Left ventricle myocardium inferior (tissue), 1 donor: ENCODE results near the gene FILIP1L. TPM values are rescaled to one million over a fixed set of nuclear protein-coding genes. Genes with fewer than 3 reads are reported as not detected.

Experiments used
- DNase-seq: peaks from one replicate; pipeline ENCODE4 v3.0.0-alpha.2; 2020
- H3K27ac ChIP-seq: fragments of 200-600 bp; replicated peaks from 2 replicates; pipeline ENCODE4 v1.8.0; 2021
- H3K27me3 ChIP-seq: fragments of 200-600 bp; 2 replicates; pipeline ENCODE4 v1.8.0; 2021; ENCODE audit warnings: low read depth
- H3K36me3 ChIP-seq: fragments of 200-600 bp; 2 replicates; pipeline ENCODE4 v1.8.0; 2021
- H3K4me1 ChIP-seq: fragments of 200-600 bp; 2 replicates; pipeline ENCODE4 v1.8.0; 2021
- H3K4me3 ChIP-seq: fragments of 200-600 bp; 2 replicates; pipeline ENCODE4 v1.8.0; 2021; ENCODE audit warnings: mild to moderate bottlenecking, moderate library complexity
- H3K9me3 ChIP-seq: fragments of 200-600 bp; replicated peaks from 2 replicates; pipeline ENCODE4 v1.8.0; 2021
- intact Hi-C: fragments of 100-400 bp; cut with micrococcal nuclease; formaldehyde crosslinking; loops from one replicate; pipeline ENCODE4 v1.11.0; 2022
- total RNA-seq: library from RNA; stranded (reverse); fragmentation: NEBNext Ultra II Directional; extraction: Animal tissue kit (Norgen Biotek cat#: 25700); gene quantifications from one replicate; pipeline ENCODE4 v1.2.1, GENCODE V29; 2021
- TF ChIP-seq, protein P1 (sequence below): fragments of 200-600 bp; IDR thresholded peaks from 2 replicates; pipeline ENCODE4 v1.8.0; 2021; ENCODE audit warnings: antibody characterized with exemption, mild to moderate bottlenecking, borderline replicate concordance
- donor health status: DM: no; HTN: yes; CAD: no; lungs with severe emphysema.

FILIP1L gene
- total RNA-seq, 1 donor from 2014 or later: 84.9 TPM

DNA sequence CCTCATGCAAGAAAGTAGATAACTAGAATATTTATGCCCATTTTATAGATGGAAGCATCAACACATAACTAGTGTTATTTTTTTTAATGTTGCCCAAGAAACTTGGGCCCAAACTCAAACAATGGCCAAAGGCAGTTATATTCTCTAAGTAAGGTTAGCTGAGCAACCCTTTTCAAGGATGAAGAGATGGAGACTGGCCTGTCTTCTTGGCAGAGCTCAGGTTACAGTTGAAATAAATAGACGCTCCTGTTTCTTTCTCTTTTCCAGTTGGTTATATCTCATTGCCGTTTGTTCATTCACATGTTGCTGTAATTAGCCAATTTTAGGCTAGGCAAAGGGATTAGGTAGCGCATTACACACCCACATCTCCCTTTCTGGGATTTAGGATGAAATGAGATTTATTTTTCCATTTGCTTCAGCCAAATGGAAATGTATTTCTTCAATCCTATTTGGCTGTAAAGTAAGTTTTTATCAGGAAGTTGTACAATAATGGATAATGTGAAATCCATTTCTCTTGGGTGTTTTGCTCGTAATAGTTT is 203.5 kb downstream of the FILIP1L start:
- H3K36me3 ChIP-seq: no peaks in the 10 kb centered on the region
- no peaks in the 10 kb centered on the region for H3K9me3 ChIP-seq
- intact Hi-C loops: no loop called here
- no peak for DNase-seq
- H3K4me1 ChIP-seq: peaks cover 5% of the 10 kb centered on the region
- H3K27ac ChIP-seq: no peak overlapping the region
- no peaks in the 10 kb centered on the region for H3K27me3 ChIP-seq
- H3K4me3 ChIP-seq: no peak overlapping the region
- TF ChIP-seq, protein P1, sequence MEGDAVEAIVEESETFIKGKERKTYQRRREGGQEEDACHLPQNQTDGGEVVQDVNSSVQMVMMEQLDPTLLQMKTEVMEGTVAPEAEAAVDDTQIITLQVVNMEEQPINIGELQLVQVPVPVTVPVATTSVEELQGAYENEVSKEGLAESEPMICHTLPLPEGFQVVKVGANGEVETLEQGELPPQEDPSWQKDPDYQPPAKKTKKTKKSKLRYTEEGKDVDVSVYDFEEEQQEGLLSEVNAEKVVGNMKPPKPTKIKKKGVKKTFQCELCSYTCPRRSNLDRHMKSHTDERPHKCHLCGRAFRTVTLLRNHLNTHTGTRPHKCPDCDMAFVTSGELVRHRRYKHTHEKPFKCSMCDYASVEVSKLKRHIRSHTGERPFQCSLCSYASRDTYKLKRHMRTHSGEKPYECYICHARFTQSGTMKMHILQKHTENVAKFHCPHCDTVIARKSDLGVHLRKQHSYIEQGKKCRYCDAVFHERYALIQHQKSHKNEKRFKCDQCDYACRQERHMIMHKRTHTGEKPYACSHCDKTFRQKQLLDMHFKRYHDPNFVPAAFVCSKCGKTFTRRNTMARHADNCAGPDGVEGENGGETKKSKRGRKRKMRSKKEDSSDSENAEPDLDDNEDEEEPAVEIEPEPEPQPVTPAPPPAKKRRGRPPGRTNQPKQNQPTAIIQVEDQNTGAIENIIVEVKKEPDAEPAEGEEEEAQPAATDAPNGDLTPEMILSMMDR: no peak

DNA sequence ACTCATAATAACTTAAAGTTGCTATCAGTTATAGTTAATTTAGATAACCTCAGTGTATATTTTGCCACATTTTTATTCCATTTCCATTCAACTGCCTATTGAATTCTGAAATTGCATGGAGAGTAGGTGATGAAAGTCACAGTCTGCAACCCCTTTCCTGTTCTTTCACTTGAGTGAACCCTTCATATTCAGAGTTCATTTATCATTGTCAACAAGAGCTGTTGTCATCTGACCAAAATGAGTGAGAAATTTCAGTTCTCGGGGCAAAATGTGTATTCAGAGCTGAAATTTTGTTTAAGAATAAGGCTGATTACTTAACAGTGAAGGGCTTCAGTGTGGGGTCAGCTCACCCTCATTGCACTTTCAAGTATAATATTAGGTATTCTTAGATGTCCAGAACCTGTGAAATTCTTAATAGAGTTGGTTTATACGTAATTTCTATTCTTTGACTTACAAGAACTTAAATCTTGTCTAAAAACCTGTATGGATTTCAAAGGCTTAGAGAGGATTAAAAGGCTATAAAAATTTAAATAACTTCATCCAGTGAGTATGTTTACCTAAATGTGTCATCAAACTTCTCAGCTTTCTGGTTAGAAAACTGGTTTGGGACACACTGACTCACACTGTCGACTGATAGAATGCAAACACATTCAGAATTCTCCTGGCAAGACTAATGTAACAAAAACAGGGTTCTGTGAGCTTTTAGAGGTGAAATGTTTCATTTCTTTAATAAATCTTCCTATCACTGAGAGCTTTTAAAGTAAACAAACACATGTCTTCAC is 204.4 kb downstream of the FILIP1L start:
- H3K36me3 ChIP-seq: no peaks in the 10 kb centered on the region
- DNase-seq: no peak
- H3K4me3 ChIP-seq: no peak overlapping the region
- H3K4me1 ChIP-seq: peaks cover 5% of the 10 kb centered on the region
- no peak overlapping the region for H3K27ac ChIP-seq
- TF ChIP-seq, protein P1: no peak
- no peaks in the 10 kb centered on the region for H3K9me3 ChIP-seq
- H3K27me3 ChIP-seq: no peaks in the 10 kb centered on the region
- intact Hi-C loops: no loop called here

DNA sequence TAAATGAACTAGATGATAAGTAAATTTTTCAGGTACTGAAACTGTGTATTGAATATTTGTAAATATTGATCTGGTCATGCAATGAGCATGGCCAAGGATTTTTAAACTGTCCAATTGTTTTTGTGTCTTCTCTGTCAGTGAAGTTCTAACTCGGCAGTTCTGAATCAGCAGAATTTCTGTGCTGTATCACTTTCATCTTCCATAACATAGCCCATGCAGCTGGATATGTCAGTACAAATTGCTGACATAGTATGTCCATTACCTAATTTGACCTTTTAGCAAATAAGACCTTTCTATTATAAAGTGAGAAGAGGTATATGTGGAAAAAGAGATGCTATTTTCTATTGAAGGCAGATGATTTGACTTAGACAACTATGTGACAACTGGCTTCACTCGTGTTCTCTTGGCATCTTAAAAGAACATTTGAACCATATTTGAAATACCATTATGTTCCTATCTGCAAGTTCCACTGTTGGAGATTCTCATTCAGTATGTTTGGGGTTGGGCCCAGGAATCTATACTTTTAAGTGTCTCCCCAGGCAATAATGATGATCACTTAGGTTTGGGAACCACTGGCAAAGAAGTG is 206.2 kb downstream of the FILIP1L start:
- no peaks in the 10 kb centered on the region for H3K36me3 ChIP-seq
- H3K27ac ChIP-seq: no peak overlapping the region
- H3K4me1 ChIP-seq: peaks cover 9% of the 10 kb centered on the region
- no peak for DNase-seq
- intact Hi-C loops: no loop called here
- TF ChIP-seq, protein P1: no peak
- H3K27me3 ChIP-seq: no peaks in the 10 kb centered on the region
- no peaks in the 10 kb centered on the region for H3K9me3 ChIP-seq
- no peak overlapping the region for H3K4me3 ChIP-seq

DNA sequence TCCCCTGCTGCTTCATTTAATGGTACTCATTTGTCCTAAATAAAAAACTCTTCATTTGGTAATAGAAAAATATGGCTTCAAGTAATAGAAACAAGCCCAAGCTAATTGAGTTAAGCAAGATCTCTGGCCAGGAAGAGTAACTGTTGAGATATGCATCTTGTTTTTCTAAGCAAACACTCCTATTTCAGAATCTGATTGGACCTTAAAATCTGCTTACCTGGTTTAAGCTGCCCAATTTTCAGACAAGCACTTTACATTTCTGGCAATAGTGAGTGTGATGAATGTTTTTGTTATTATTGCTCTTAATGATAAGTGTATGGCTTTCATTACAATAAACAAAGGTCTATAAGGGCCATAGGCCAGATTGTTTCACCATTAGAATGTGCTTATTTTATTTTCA is 210.4 kb downstream of the FILIP1L start:
- H3K9me3 ChIP-seq: no peaks in the 10 kb centered on the region
- H3K4me1 ChIP-seq: peaks cover 29% of the 10 kb centered on the region
- no peaks in the 10 kb centered on the region for H3K36me3 ChIP-seq
- no peak overlapping the region for H3K4me3 ChIP-seq
- DNase-seq: no peak
- H3K27me3 ChIP-seq: no peaks in the 10 kb centered on the region
- intact Hi-C loops: no loop called here
- TF ChIP-seq, protein P1: no peak
- H3K27ac ChIP-seq: no peak overlapping the region

DNA sequence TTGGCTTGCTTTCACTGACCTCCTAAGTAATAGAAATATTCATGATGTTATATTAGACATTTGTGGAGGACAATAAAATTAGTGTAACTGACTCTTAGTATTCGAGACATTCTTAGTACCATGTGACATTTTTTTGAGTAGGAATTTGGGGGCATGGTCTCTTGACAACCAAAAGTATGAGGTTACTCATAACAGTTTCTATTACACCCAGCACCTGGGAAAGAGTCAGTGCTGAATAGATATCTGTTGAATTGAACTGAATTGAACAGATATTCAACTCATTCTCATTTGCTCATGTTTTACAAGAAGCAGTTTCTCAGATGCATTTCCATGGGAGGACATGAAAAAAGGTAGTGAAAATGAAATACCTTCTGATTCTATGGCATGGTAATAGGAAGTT is 212.2 kb downstream of the FILIP1L start:
- peaks cover 25% of the 10 kb centered on the region for H3K4me1 ChIP-seq
- H3K36me3 ChIP-seq: no peaks in the 10 kb centered on the region
- H3K27me3 ChIP-seq: no peaks in the 10 kb centered on the region
- H3K27ac ChIP-seq: peak overlapping the region; percentile 59
- H3K4me3 ChIP-seq: no peak overlapping the region
- TF ChIP-seq, protein P1: no peak
- no peaks in the 10 kb centered on the region for H3K9me3 ChIP-seq
- intact Hi-C loops: no loop called here
- DNase-seq: no peak
